ENCODE results near the gene LDB3.

Gene LDB3

DNA sequence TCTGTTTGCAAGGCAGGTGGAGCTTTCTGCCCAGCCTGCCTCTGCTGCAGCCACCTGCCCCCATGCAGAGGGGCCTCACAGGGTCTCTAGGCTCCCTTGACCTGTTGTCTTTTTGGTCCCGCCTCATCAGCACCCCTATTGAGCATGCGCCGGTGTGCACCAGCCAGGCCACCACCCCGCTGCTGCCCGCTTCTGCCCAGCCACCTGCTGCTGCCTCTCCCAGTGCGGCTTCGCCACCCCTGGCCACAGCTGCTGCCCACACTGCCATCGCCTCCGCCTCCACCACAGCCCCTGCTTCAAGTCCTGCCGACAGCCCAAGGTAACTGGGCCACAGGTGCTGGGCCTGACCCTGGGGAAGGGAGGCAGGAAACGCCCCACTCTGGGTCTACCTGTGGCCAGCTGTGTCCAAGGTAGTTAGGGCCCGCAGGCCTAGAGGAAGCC, 38.1 kb downstream of the LDB3 start:
- DNase-seq (ENCODE audit: low read depth in 2 of 2): no peak

GRCh38 chr10:86706977-86707376, 38.7 kb downstream of the LDB3 start:
- DNase-seq (ENCODE audit: low read depth in 2 of 2): no peak

DNA sequence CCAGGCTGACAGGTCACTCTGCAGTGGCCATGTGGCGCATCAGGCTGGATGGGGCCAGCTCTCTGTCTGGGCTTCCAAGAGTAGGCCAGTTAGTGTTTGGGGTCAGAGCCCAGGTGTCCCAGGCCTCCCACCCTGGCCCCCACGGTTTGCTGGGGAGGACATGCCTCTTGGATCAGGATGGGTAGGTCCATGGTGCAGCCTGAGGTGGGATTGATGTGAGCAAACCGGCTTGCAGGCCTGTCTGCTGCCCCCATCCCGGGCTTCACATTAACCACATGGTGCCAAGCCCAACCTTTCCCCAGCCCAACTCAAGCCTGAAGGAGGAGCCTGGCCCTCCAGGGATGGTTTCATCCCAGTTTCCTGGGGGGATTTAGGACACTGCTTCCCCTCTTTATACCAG, 39.2 kb downstream of the LDB3 start:
- DNase-seq (ENCODE audit: low read depth in 2 of 2): no peak

DNA sequence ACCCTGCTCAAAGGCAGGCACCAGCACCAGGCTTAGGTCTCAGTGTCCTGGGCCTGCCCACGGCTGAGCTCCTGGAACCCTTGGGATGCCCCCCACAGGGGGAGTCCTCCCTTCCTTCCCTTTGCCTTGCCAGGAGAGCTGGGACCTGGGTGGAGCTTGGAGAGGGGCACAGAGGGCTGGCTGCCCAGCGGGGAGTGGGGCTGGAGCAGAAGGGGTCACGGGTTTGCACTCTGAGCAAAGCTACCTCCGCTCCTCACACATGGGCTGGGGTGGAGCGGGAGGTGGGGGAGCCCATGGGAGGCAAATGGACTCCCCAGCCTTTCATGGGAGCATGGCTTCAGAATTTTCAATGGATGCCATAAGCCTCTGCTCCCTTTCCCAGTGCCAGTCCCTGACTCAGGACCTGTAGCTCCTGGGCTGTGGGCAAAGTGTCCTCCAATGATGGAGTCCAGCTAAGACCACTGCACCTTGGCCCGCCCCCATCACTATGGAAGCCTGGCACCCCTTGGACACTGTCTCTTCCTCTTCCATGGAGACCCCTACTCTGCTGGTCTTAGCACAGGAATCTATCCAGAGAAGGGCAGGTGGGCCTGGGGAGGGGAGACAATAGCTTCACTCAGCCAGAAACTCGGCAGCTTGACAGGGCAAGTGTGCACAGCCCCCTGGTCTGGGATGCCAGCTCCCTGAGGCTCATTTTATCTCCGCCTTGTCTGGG, 39.9 kb downstream of the LDB3 start:
- DNase-seq (ENCODE audit: low read depth in 2 of 2): no peak

DNA sequence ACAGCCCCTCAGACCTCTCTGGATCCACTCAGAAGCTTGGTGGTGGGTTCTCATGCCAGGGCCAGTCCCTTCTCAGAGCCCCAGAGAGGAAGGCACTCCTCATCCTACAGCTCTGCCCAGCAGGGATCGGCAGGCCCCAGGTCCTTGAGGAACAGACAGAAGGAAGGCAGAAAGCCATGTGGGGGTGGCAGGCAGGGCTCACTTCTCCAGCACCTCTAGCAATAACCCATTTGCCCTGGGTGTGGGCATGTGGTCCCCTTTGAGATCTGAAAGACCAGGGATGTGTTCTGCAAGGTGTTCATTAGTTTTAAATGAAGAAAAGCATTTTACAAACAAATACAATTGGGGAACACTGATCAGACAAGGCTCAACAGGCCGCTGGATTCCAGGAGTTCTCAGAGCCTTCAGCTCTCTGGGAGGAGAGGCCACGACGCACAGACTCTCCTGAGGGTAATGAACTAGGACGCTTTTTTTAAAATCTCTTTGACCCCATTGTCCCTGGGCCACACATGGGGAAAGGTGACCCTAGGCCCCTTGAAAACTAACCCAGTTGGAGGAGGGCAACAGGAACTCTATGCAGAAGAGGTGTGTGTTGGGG, 40.6 kb downstream of the LDB3 start:
- no peak for DNase-seq (ENCODE audit: low read depth in 2 of 2)

- DNase-seq (ENCODE audit: low read depth in 2 of 2): no peak
Observed at GRCh38 chr10:86709396-86710185, 41.3 kb downstream of the LDB3 start.

- peak; percentile 72 to 80 for DNase-seq (ENCODE audit: low read depth in 2 of 2)
Observed at GRCh38 chr10:86710987-86711512, 42.7 kb downstream of the LDB3 start.

GRCh38 chr10:86711513-86712316, 43.4 kb downstream of the LDB3 start:
- DNase-seq (ENCODE audit: low read depth in 2 of 2): no peak

GRCh38 chr10:86712317-86712707, 44.0 kb downstream of the LDB3 start:
- no peak for DNase-seq (ENCODE audit: low read depth in 2 of 2)

GRCh38 chr10:86715156-86715795, 47.0 kb downstream of the LDB3 start:
- no peak for DNase-seq (ENCODE audit: low read depth in 2 of 2)

DNA sequence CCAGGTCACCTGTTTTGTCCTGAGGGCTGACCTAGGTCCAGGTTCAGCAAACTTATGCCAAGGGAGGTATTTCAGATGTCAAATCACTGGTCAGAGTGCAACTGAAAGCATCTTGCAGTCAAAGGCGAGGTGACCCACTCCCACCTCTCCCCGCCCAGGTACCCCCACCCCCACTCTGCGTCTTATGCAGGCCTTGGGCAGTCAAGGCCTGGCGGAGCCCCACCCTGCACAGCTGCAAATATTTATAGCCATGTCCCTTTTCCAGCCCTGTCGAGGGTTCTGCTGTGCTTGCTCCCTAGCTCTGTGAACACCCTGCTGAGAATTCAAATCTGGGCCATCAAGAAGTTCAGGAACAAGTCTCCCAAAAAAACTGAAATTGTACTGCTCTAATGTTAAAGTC, 47.5 kb downstream of the LDB3 start:
- DNase-seq (ENCODE audit: low read depth in 2 of 2): no peak

DNA sequence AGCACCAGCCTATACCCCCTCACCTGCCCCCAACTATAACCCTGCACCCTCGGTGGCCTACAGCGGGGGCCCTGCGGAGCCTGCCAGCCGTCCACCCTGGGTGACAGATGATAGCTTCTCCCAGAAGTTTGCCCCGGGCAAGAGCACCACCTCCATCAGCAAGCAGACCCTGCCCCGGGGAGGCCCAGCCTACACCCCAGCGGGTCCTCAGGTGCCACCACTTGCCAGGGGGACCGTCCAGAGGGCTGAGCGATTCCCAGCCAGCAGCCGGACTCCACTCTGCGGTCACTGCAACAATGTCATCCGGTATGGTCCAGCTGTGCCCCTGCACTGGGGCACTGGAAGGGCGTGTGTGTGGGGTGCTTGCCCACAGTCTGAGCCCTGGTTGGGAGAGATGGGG, 48.2 kb downstream of the LDB3 start:
- no peak for DNase-seq (ENCODE audit: low read depth in 2 of 2)

- no peak for DNase-seq (ENCODE audit: low read depth in 2 of 2)
Observed at GRCh38 chr10:86718556-86718955, 50.2 kb downstream of the LDB3 start.

GRCh38 chr10:86721232-86721631, 52.9 kb downstream of the LDB3 start:
- DNase-seq (ENCODE audit: low read depth in 2 of 2): no peak

DNA sequence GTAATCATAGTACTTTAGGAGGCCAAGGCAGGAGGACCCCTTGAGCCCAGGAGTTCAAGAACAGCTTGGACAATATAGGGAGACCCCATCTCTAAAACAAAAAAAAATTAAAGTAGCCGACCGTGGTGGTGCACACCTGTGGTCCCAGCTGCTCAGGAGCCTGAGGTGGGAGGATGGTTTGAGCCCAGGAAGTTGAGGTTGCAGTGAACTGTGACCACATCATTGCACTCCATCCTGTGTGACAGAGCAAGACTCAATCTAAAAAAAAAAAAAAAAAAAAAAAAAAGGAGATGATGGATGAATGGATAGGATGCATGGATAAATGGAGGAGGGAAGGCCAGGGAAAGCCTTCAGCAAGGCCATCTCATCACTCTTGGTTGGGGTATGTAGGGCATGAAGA, 54.7 kb downstream of the LDB3 start:
- no peak for DNase-seq (ENCODE audit: low read depth in 2 of 2)

DNA sequence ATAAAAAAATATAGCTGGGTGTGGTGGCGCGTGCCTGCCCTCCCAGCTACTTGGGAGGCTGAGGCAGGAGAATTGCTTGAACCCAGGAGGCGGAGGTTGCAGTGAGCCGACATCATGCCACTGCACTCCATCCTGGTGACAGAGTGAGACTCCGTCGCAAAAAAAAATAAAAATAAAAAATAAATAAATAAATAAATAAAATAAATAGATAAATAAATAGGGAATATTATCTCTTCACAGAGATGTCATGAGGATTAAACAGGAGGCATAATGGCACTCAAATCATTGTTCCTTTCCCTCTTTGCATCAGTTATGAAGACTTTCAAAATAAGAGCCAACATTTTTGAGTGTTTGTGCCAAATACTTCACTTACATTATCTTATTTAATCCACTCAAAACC, 56.1 kb downstream of the LDB3 start:
- DNase-seq (ENCODE audit: low read depth in 2 of 2): no peak

DNA sequence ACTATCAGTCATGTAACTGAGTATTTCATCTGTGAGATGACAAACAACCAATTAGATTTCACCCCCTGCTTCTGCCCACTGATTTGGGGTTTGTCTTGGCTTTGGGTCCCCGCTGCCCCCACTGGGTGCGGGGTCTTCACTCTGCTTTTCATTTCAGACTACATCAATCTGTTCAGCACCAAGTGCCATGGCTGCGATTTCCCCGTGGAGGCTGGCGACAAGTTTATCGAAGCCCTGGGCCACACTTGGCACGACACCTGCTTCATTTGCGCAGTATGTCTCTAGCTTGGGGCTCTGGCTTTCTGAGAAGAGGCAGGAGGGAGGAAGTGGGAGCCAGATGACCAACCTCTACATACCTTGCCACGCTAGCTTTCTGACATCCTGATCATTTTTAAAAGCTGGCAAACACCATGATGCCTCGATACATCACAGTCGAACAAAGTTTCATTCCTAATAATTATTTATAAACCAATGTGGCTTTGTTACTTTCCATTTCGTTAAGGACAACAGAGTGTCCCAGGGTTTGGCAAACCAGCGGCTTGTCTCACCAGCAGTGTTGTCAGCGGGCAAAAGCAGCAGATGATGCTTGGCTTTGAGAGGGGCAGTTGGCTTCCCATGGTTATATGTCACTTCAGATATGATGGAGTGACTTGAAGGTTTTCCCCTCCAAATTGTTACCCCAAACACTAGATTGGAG, 57.8 kb downstream of the LDB3 start:
- DNase-seq (ENCODE audit: low read depth in 2 of 2): no peak

DNA sequence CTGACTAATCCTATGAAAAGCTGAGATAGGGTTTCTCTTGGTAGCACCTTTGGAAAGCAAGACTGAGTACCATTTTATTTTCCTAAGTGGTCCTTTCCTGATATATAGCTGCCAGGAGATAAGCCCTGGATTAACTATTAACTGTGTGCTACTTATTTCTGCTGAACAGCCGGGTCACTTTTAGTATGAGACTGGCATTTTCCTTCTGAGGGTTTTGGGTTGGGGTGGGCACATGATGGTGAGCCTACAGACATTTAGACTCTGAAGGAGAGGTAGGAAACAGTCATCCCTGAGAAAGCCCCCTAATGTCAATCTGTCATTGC, 58.3 kb downstream of the LDB3 start:
- no peak for DNase-seq (ENCODE audit: low read depth in 2 of 2)

DNA sequence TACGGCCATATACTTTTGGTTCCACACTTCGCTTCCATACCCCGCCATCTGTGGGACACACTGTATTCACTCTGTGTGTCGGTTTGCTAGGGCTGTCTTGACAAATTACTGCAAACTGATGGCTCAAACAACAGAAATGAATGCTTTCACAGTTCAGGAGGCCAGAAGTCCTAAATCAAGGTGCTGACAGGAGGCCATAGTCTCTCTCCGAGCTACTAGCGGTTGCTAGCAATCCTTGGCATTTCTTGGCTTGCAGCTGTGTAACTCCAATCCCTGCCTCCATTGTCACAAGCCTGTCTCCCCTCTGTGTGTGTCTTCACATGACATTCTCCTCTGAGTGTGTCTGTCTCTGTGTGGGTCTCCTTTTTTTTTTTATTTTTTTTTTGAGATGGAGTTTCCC, 59.2 kb downstream of the LDB3 start:
- no peak for DNase-seq (ENCODE audit: low read depth in 2 of 2)

GRCh38 chr10:86728056-86728455, 59.7 kb downstream of the LDB3 start:
- no peak for DNase-seq (ENCODE audit: low read depth in 2 of 2)

- no peak for DNase-seq (ENCODE audit: low read depth in 2 of 2)
Observed at GRCh38 chr10:86729677-86730076, 61.4 kb downstream of the LDB3 start.

Data from fibroblast of skin of left biceps (primary cell).